ENCODE measurements around the gene HACD2.

GRCh38 chr3:123491966-123492587 is 92.8 kb downstream of the HACD2 start:
- TF ChIP-seq ZNF701 (tag by site-specific recombination; IDR thresholded peaks at IDR 0.05) (no peak), ZNF121 (tag by site-specific recombination; IDR thresholded peaks at IDR 0.05) (no peak), REST (tag by site-specific recombination; IDR thresholded peaks at IDR 0.05) (no peak), REPIN1 (tag by site-specific recombination; IDR thresholded peaks at IDR 0.05; ENCODE audit: low read depth) (no peak), ATF2 (tag by site-specific recombination; IDR thresholded peaks at IDR 0.05; ENCODE audit: low read depth) (no peak), CTCF (tag by site-specific recombination; IDR thresholded peaks at IDR 0.05) (no peak)

Measured in HEK293 (cell line).